ENCODE measurements around the gene LMAN1.
A peak's percentile ranks its signal among the peaks of the same experiment; 100 is the strongest.

Gene LMAN1

DNA sequence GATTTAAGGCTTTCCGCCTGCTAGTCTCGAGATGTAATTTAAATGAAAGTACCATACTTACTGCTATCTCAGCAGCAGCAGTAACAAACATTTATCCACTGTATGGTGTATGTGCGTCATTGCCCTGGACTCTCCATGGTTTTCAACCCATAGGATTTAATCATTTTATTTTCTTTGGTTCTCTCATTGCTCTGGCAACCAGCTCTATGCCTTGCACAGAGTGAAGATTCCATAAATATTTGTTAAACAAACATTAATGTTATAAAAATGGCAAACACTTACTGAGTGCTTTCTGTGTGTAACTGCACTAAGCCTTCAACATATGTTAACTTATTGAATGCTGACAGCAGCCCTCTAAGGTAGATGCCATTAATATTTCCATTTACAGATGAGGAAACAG is 1.3 kb upstream of the LMAN1 start:
- DNase-seq, result no peak

DNA sequence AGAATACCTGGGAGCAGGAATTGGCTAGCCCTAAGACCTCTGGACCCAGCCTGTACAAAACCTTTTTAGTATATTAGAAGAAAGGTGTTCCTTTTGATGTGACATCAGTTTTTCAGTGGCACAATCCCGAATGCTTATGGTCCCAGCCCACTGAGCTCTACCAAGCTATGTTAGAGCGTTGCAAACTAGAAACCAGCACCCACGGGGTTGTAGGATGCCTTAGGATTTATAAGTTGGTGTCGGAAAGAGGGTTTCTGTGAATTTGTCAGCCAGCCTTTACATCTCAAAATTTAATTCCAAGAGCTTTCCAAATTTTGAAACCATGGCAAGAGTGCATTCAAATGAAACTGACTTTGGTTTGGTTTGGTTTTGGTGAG is 499 bp upstream of the LMAN1 start:
- DNase-seq, result no peak

- DNase-seq, result no peak
Measured at GRCh38 chr18:59358414-59358711, 702 bp downstream of the LMAN1 start.

- peak; percentile 5 to 6 for DNase-seq
Measured at GRCh38 chr18:59357928-59358327, 1.1 kb downstream of the LMAN1 start.

GRCh38 chr18:59354731-59355130 is 4.3 kb downstream of the LMAN1 start:
- no peak for DNase-seq

DNA sequence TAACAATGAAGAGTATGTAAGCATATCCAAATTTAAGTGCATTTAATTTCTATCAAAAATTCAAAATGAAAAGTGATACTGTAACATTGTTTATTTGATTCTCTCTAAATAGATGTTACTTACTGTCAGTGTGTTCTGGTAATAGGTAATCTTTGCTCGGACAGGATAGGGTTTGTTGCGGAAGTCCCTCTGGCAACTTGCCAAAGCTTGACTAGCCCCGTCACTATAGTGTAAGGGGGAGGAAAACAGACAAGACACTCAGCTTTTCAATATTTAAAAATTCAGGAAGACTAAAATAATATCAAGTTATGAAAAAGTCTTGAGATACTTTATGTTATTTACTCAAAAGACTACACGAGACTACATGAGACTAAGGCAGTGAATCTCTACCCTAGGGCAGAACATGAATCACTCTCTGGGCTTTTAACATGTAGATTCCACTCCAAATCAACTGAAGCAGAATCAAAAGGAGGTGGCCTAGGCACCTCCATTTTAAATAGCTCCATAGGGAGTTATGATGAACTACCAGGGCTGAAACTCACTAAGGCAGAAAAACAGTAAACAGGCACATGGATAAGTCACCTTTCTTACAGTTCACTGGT is 5.9 kb downstream of the LMAN1 start:
- no peak for DNase-seq

- DNase-seq, result no peak
Measured at GRCh38 chr18:59352250-59352855, 6.7 kb downstream of the LMAN1 start.

- DNase-seq, result no peak
Measured at GRCh38 chr18:59345556-59345955, 13.5 kb downstream of the LMAN1 start.

DNA sequence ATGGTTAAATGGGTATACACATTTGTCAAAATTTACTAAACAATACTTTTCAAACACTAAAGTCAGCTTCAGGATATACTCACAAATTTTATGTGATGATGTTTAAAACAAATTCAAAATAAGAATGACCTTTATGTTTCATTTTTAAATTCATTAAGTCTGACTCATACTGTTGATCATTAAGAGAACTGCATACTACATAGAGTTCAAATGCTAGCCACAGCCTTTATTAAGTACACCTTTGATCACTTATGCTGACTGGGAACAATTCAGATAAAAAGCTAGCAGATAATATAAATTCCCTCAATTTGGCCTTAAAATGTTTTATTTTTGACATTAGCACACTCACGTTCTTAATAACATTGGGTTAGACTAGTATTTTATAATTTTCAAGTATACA is 14.1 kb downstream of the LMAN1 start:
- DNase-seq, result no peak

- no peak for DNase-seq
Measured at GRCh38 chr18:59343926-59344325, 15.1 kb downstream of the LMAN1 start.

DNA sequence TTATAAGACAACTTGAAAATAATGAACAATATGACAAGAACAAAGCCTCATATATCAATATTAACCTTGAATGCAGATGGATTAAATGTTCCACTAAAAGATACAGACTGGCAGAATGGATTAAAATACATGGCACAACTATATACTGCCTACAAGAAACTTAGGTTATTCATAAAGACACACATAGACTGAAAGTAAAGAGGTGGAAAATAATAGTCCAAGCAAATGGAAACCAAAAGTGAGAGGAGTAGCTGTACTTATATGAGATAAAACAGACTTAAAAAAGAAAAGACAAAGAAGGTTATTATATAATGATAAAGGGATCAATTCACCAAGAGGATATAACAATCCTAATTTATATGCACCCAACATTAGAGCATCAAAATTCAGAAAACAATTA is 18.2 kb downstream of the LMAN1 start:
- no peak for DNase-seq

DNA sequence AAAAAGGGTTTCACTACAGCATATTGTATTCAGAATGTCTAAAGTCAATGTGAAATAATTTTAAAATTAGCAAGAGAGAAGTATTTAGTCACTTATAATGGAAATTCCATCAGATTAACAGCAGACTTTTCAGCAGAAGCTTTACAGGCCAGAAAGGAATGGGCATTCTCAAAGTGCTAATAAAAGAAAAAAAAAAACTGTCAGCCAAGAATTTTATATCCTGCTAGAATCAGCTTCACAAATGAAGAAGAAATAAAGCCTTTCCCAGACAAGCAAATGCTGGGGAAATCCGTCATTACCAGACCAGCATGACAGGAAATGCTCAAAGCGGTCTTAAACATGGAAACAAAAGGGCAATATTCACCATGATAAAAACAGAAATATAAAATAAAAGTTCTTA is 18.8 kb downstream of the LMAN1 start:
- no peak for DNase-seq

DNA sequence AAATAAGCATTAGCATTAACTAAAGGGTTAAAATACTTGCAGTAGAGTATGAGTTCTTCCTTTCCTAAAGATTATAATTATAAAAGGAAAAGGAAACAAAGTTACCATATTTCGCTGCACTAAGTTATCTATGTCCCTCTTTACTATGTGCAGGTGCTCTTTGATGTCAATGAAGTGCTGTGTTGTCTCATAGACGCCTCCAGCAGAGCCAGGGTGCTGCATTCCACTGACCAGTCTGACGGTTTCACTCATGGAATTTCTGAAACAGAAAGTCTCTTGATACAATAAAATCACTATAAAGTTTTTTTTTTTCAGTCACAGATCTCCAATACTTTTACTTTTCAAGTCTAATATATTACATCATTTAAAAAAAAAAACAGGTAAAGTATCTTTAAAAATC is 26.1 kb downstream of the LMAN1 start:
- no peak for DNase-seq

- no peak for DNase-seq
Measured at GRCh38 chr18:59328683-59329082, 30.4 kb downstream of the LMAN1 start.

DNA sequence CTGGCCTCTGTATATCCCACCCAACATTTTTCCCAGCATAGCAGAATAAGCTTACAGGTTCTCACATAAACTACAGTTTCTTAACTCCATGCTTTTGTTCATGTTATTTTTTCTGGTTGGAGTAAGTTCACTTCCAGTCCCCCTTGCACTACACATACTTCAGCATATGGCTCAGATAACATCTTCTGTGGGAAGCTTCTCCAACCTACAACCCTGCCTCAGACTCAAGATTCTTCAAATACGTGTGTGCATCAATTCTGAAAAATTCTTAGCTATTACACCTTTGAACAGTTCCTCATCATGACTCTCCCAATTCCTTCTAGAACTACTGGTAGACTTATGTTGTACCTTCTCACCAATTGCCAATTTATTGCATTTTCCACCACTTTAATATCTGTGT is 33.1 kb downstream of the LMAN1 start:
- no peak for DNase-seq

DNA sequence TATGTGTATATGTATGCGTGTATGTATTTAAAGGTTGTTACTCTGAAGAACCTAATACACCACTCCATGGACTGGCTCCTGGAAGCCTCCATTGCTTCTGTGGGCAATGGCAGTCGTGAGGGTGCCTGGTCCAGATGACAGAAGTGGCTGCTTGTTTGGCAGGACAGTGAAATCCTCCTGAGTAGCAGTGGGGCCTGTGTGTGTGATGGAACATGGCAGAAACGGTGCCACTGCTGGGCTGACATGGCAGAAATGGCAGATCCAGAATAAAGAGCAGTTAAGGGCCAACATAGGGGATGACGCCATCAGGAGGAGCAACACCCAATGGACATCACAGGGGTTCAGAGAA is 34.5 kb downstream of the LMAN1 start:
- no peak for DNase-seq

DNA sequence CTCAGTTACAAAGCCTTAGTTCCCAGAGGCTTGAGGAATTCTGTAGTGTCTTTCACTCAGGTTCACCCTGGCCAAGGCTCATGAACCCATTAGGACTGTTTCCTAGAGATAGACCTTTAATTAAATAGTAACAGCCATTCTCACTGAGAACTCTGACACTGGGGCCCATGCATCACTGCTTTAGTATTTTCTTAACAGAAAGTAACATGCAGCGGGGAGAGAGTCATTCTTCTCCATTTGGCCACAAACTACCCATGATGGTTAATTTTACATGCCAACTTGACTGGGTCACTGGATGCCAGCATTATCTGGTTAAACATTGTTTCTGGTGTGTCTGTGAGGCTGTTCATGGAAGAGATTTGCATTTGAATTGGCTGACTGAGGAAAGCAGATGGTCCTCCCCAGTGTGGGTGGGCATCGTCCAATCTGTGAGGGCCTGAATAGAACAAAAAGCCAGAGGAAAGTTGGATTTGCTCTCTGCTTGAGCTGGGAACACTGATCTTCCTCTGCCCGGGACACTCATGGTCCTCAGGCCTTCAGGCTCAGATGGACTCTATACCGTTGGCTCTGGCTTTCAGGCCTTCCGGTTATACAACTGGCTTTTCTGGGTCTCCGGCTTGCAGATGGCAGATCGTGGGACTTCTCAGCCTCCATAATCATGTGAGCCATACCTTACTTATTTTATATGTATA is 35.0 kb downstream of the LMAN1 start:
- DNase-seq, result no peak

DNA sequence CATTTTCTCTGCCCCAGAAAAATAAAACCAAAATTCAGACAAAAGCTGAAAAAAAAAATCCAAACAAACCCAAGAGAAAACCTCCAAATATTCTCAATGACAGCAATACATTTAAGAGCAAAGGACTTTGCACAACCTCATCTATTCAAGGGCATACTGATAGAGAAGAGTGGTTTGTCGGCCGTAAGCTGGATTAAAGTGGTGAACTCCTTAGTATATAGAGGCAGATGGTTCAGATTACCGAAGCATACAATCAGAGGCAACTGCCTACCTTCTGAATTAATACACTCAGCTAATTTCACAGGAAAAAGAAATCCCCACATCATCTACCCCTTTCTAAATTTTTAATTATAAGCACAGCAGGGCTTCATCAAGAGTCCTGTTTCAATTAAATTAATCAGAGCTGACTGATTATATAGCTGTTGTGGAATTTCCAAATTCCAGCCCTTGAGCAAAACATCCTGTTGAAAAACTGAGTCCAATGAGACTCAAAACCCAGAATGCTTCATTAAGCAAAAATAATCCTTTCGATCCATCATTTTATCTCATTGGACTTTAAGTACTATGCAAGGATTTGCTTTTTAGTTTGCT is 40.5 kb downstream of the LMAN1 start, which contains the start of gene CPLX4:
Gene CPLX4, minus strand, starts transcription at position 190 of the 591 bp plus-strand sequence. Its CDS starts 187 bp downstream, at position 3.
- DNase-seq, result no peak

- no peak for DNase-seq
Measured at GRCh38 chr18:59311631-59312030, 47.4 kb downstream of the LMAN1 start.

GRCh38 chr18:59308938-59309260 is 50.2 kb downstream of the LMAN1 start:
- no peak for DNase-seq

- DNase-seq, result peak; percentile 59 to 66
Measured at GRCh38 chr18:59308248-59308937, 50.7 kb downstream of the LMAN1 start.

GRCh38 chr18:59306640-59307039 is 52.4 kb downstream of the LMAN1 start:
- no peak for DNase-seq

DNA sequence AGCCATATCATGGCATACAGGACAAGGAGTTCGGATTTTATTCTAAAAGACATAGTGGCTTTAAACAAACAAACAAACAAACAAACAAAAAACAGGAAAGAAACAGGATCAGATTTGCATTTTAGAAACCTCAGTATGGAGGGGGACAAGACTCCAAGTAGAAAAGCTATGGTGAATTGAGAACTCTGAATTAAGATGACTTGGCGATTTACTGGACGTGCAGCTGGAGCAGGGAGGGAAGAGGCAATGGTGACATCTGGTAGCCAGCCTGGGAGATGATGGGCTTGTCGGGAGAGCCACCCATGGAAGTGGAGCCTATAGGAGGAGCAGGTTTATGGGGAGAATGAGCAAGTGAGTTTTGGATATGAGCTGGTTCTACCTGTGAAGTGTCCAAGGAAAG is 53.8 kb downstream of the LMAN1 start:
- no peak for DNase-seq

DNA sequence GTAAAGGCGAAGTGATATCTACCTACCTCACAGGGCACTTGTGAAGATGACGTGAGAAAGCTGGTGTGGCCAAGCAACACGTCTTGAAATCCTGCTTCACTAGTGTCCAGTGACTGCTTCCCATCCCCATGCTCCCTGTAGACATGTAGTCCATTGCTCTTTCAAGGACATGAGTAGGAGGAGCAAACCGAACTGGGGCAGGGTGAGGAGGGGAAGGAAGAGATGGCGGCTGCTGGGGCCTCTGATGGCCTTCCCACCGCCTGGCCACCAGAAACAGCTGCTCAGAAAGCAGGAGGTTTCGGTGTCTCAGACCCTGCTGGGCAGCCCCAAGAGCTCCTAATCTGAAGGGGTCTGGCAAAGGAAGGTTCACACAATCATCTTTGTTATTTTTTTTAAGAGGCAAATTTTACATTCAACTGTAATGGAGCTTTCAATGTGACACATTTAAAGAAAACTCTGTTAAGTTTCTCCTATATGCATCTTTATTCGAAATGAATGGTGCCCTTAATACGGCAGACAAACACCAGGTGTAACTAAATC is 55.3 kb downstream of the LMAN1 start:
- no peak for DNase-seq
